ENCODE results near the gene PVALB. TPM values are rescaled to one million over a fixed set of nuclear protein-coding genes. Genes with fewer than 3 reads are reported as not detected.

Gene PVALB
- total RNA-seq, 1 donor from 2014 or later: not detected

GRCh38 chr22:36762687-36763260 is 54.1 kb downstream of the PVALB start:
- no peaks in the 10 kb centered on the region for H3K27me3 ChIP-seq (ENCODE audit: control insufficient read depth, insufficient read depth, low read length)
- no peaks in the 10 kb centered on the region for H3K36me3 ChIP-seq (ENCODE audit: control insufficient read depth, insufficient read depth, low read length)
- no peak for TF ChIP-seq CTCF (IDR thresholded peaks at IDR 0.05; ENCODE audit: insufficient read depth, low read length, poor library complexity, severe bottlenecking)
- H3K4me3 ChIP-seq (ENCODE audit: low read depth, low read length): no peak overlapping the region
- no peak for DNase-seq (ENCODE audit: low read depth)

GRCh38 chr22:36761553-36762240 is 55.1 kb downstream of the PVALB start:
- H3K27me3 ChIP-seq (ENCODE audit: control insufficient read depth, insufficient read depth, low read length): no peaks in the 10 kb centered on the region
- H3K36me3 ChIP-seq (ENCODE audit: control insufficient read depth, insufficient read depth, low read length): no peaks in the 10 kb centered on the region
- no peak for DNase-seq (ENCODE audit: low read depth)
- no peak for TF ChIP-seq CTCF (IDR thresholded peaks at IDR 0.05; ENCODE audit: insufficient read depth, low read length, poor library complexity, severe bottlenecking)
- no peak overlapping the region for H3K4me3 ChIP-seq (ENCODE audit: low read depth, low read length)

GRCh38 chr22:36760786-36761185 is 56.0 kb downstream of the PVALB start:
- no peak overlapping the region for H3K4me3 ChIP-seq (ENCODE audit: low read depth, low read length)
- DNase-seq (ENCODE audit: low read depth): no peak
- peaks cover 5% of the 10 kb centered on the region for H3K27me3 ChIP-seq (ENCODE audit: control insufficient read depth, insufficient read depth, low read length)
- TF ChIP-seq CTCF (IDR thresholded peaks at IDR 0.05; ENCODE audit: insufficient read depth, low read length, poor library complexity, severe bottlenecking): no peak
- H3K36me3 ChIP-seq (ENCODE audit: control insufficient read depth, insufficient read depth, low read length): no peaks in the 10 kb centered on the region

- no peak for DNase-seq (ENCODE audit: low read depth)
- no peaks in the 10 kb centered on the region for H3K36me3 ChIP-seq (ENCODE audit: control insufficient read depth, insufficient read depth, low read length)
- TF ChIP-seq CTCF (IDR thresholded peaks at IDR 0.05; ENCODE audit: insufficient read depth, low read length, poor library complexity, severe bottlenecking): no peak
- H3K27me3 ChIP-seq (ENCODE audit: control insufficient read depth, insufficient read depth, low read length): peaks cover 5% of the 10 kb centered on the region
- H3K4me3 ChIP-seq (ENCODE audit: low read depth, low read length): no peak overlapping the region
These were observed 57.2 kb downstream of the PVALB start for GRCh38 chr22:36759481-36760159.

DNA sequence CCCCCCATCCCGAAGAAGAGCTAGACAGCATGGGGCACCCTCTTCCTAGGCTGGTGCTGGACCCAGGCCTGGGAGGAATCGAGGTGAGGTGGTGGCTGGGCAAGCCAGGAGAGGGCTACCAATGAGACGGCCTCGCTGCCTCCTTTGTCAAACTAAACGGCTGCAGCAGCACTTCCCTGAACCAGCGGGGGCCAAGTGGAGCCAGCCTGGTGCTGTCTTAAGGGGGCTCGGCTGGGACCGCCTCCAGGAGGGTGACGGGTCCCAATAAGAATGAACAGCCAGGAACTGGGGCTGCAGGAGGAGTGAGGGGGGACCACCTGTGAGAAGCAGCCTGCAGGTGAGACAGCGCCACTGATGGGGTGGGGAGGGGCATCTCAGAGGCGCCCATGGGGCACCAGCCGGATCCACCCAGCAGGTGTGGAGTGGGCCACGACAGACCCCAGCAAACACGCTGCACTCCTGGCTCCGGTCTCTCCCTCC is 58.0 kb downstream of the PVALB start:
- peaks cover 5% of the 10 kb centered on the region for H3K27me3 ChIP-seq (ENCODE audit: control insufficient read depth, insufficient read depth, low read length)
- no peak for DNase-seq (ENCODE audit: low read depth)
- H3K4me3 ChIP-seq (ENCODE audit: low read depth, low read length): no peak overlapping the region
- H3K36me3 ChIP-seq (ENCODE audit: control insufficient read depth, insufficient read depth, low read length): no peaks in the 10 kb centered on the region
- TF ChIP-seq CTCF (IDR thresholded peaks at IDR 0.05; ENCODE audit: insufficient read depth, low read length, poor library complexity, severe bottlenecking): no peak
